IPS-15b (cell line): ENCODE results near the gene NOX3.
"Not testable (repeated sequence)": the region's sequence is repeated elsewhere in the genome, so short reads cannot be mapped to it uniquely, and the experiment has no call there.

Experiments
- H3K27me3 ChIP-seq: one replicate; pipeline ENCODE4 v1.6.1; 2013; ENCODE audit warnings: low read length; ENCODE audit not compliant: control insufficient read depth, insufficient read depth
- H3K36me3 ChIP-seq: one replicate; pipeline ENCODE4 v1.6.1; 2013; ENCODE audit warnings: low read length; ENCODE audit not compliant: control insufficient read depth, insufficient read depth
- H3K4me1 ChIP-seq: one replicate; pipeline ENCODE4 v1.6.1; 2013; ENCODE audit warnings: mild to moderate bottlenecking, low read length; ENCODE audit not compliant: control insufficient read depth, insufficient read depth
- H3K4me3 ChIP-seq: one replicate; pipeline ENCODE4 v1.5.1; 2013; ENCODE audit warnings: low read depth, low read length
- H3K9ac ChIP-seq: one replicate; pipeline ENCODE4 v1.6.1; 2013; ENCODE audit warnings: low read depth, mild to moderate bottlenecking, low read length
- H3K9me3 ChIP-seq: one replicate; pipeline ENCODE4 v1.6.1; 2013; ENCODE audit warnings: mild to moderate bottlenecking, low read length; ENCODE audit not compliant: control insufficient read depth, insufficient read depth

The NOX3 gene

GRCh38 chr6:155454471-155454870, 1.2 kb downstream of the NOX3 start:
- H3K27me3 ChIP-seq: no peaks in the 10 kb centered on the region
- no peak overlapping the region for H3K4me3 ChIP-seq
- H3K4me1 ChIP-seq: peaks cover 3% of the 10 kb centered on the region
- no peaks in the 10 kb centered on the region for H3K9me3 ChIP-seq
- H3K36me3 ChIP-seq: no peaks in the 10 kb centered on the region
- H3K9ac ChIP-seq: no peak overlapping the region

GRCh38 chr6:155454008-155454407, 1.6 kb downstream of the NOX3 start:
- Histone ChIP-seq H3K4me1 (peaks cover 8% of the 10 kb centered on the region), H3K36me3 (no peaks in the 10 kb centered on the region), H3K27me3 (no peaks in the 10 kb centered on the region), H3K4me3 (no peak overlapping the region), H3K9ac (no peak overlapping the region), H3K9me3 (no peaks in the 10 kb centered on the region)

- Histone ChIP-seq H3K9me3 (no peaks in the 10 kb centered on the region), H3K4me1 (peaks cover 13% of the 10 kb centered on the region), H3K9ac (no peak overlapping the region), H3K36me3 (no peaks in the 10 kb centered on the region), H3K4me3 (no peak overlapping the region), H3K27me3 (no peaks in the 10 kb centered on the region)
Measured at GRCh38 chr6:155452576-155452975, 3.1 kb downstream of the NOX3 start.

GRCh38 chr6:155451530-155451929, 4.1 kb downstream of the NOX3 start:
- peaks cover 13% of the 10 kb centered on the region for H3K4me1 ChIP-seq
- H3K36me3 ChIP-seq, H3K9me3 ChIP-seq, H3K9ac ChIP-seq, H3K4me3 ChIP-seq, H3K27me3 ChIP-seq: not testable (repeated sequence)

GRCh38 chr6:155450240-155450581, 5.4 kb downstream of the NOX3 start:
- Histone ChIP-seq H3K9ac (no peak overlapping the region), H3K9me3 (no peaks in the 10 kb centered on the region), H3K4me1 (peaks cover 13% of the 10 kb centered on the region), H3K27me3 (no peaks in the 10 kb centered on the region), H3K36me3 (no peaks in the 10 kb centered on the region), H3K4me3 (no peak overlapping the region)

- H3K4me3 ChIP-seq: no peak overlapping the region
- peaks cover 13% of the 10 kb centered on the region for H3K4me1 ChIP-seq
- no peak overlapping the region for H3K9ac ChIP-seq
- H3K9me3 ChIP-seq: no peaks in the 10 kb centered on the region
- no peaks in the 10 kb centered on the region for H3K27me3 ChIP-seq
- H3K36me3 ChIP-seq: no peaks in the 10 kb centered on the region
Measured at GRCh38 chr6:155449450-155450239, 6.0 kb downstream of the NOX3 start.

GRCh38 chr6:155448668-155449449, 6.8 kb downstream of the NOX3 start:
- Histone ChIP-seq H3K4me3 (no peak overlapping the region), H3K9me3 (no peaks in the 10 kb centered on the region), H3K9ac (no peak overlapping the region), H3K4me1 (peaks cover 13% of the 10 kb centered on the region), H3K27me3 (no peaks in the 10 kb centered on the region), H3K36me3 (no peaks in the 10 kb centered on the region)

GRCh38 chr6:155447949-155448348, 7.7 kb downstream of the NOX3 start:
- Histone ChIP-seq H3K36me3 (no peaks in the 10 kb centered on the region), H3K27me3 (no peaks in the 10 kb centered on the region)

GRCh38 chr6:155444952-155445903, 10.4 kb downstream of the NOX3 start:
- Histone ChIP-seq H3K4me3 (no peak overlapping the region), H3K36me3 (no peaks in the 10 kb centered on the region), H3K4me1 (peaks cover 13% of the 10 kb centered on the region), H3K9me3 (no peaks in the 10 kb centered on the region), H3K9ac (no peak overlapping the region), H3K27me3 (no peaks in the 10 kb centered on the region)

More at GRCh38 chr6:155447949-155448348, 7.7 kb downstream of the NOX3 start:
- Histone ChIP-seq H3K9ac (no peak overlapping the region), H3K4me3 (no peak overlapping the region), H3K9me3 (no peaks in the 10 kb centered on the region), H3K4me1 (peaks cover 13% of the 10 kb centered on the region)

- Histone ChIP-seq H3K36me3 (no peaks in the 10 kb centered on the region), H3K4me1 (peaks cover 8% of the 10 kb centered on the region), H3K27me3 (no peaks in the 10 kb centered on the region), H3K9ac (no peak overlapping the region), H3K9me3 (no peaks in the 10 kb centered on the region), H3K4me3 (no peak overlapping the region)
Measured at GRCh38 chr6:155444120-155444917, 11.3 kb downstream of the NOX3 start.

- Histone ChIP-seq H3K9me3 (no peaks in the 10 kb centered on the region), H3K27me3 (no peaks in the 10 kb centered on the region), H3K9ac (no peak overlapping the region), H3K36me3 (no peaks in the 10 kb centered on the region), H3K4me3 (no peak overlapping the region), H3K4me1 (no peaks in the 10 kb centered on the region)
Measured at GRCh38 chr6:155443168-155443567, 12.5 kb downstream of the NOX3 start.
